Vagina (tissue), 2 donors: Measurements from ENCODE around the gene PRR18.

ENCODE experiments used
- CTCF ChIP-seq, 3 experiments: fragments of 450-650 bp in 2 of 3; fragments of 200-600 bp in 1 of 3; sonication (generic) in 1 of 3; IDR thresholded peaks; one replicate each; pipeline ENCODE4 v1.5.1; 2017 to 2019; ENCODE audit warnings: antibody characterized with exemption in 3 of 3, mild to moderate bottlenecking in 2 of 3, moderate library complexity in 2 of 3
- POLR2A ChIP-seq, 2 donors: fragments of 450-650 bp; IDR thresholded peaks; one replicate each; pipeline ENCODE4 v1.6.1; 2017; ENCODE audit warnings: antibody characterized with exemption in 2 of 2, mild to moderate bottlenecking in 2 of 2, moderate library complexity in 2 of 2

DNA sequence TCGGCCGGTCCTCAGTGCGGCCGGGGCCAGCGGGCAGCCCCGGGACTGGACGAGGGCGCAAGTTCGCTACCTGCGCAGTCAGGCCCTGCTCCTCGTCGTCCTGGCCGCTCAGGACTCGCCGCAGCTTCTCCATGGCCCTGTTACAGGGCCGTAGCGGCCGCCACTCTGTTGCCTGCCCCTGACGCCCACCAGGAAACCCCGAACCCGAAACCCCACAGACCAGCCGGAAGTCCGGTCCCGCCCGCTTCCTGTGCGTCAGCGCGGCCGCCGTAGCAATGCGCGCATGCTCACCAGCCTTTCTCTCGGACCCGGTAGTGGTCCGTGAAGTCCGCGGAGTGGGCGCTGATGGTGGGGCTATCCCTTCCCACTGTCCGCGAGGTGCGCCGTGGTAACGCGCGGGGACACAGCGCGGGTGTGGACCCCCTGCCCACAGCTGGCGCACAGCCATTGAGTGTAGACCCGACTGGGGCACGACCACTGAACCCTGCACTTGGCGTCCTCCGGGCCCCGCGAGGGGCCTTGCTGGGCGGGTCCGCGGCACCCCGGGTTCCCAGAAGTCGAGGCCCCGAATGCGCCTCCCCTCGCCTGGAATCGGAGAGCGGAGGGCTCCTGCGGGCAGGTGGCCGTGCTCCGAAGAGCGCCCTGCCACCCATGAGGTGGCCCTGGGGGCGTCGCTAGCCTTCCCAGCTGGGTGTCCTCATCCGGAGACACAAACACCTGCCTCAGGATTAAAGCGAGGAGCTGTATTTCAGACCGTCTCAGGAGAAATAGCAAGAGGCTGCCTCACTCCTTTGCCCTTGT, 34.4 kb upstream of the PRR18 start, which contains the start of gene SFT2D1:
- TF ChIP-seq POLR2A (IDR thresholded peaks at IDR 0.05) (peak in 1 of 2 donors; percentile 72), CTCF (IDR thresholded peaks at IDR 0.05) (no peak)
